ENCODE measurements around the gene MTIF2.
"Not testable (repeated sequence)": the region's sequence is repeated elsewhere in the genome, so short reads cannot be mapped to it uniquely, and the experiment has no call there.

MTIF2 gene

DNA sequence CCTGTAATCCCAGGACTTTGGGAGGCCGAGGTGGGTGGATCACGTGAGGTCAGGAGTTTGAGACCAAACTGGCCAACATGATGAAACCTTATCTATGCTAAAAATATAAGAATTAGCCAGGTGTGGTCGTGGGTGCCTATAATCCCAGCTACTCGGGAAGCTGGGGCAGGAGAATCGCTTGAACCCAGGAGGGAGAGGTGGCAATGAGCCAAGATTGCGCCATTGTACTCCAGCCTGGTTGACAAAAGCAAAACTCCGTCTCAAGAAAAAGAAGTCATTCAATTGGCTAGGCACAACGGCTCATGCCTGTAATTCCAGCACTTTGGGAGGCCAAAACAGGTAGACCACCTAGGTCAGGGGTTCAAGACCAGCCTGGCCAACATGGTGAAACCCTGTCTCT lies 27.4 kb downstream of the MTIF2 start:
- DNase-seq: not testable (repeated sequence)

- no peak for DNase-seq
These were observed 29.3 kb downstream of the MTIF2 start for GRCh38 chr2:55239656-55240222.

DNA sequence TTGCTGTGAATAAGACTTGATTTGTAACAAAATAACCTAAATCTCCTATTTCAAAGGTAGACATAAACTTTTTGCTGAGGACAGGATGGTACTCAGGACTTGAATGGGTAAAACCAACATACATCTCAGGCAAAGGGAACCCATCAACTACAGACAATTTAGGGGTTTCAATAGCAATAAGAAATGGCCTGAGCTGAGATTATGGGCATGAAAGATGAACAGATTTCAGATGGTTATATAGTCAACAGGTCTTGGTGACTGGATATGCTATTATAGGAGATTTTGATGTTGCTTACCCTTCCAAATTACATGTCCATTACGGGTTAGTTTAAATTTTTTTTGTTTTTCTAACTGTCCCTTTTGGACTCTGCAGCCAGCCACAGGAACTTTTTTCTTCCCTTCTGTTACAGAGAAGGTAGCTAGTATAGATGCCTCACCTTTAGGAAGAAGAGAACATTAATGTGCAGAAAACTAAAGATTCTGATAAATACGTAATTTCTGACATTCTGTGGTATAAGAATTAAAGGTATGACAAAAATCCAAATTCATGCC lies 32.0 kb downstream of the MTIF2 start:
- no peak for DNase-seq

DNA sequence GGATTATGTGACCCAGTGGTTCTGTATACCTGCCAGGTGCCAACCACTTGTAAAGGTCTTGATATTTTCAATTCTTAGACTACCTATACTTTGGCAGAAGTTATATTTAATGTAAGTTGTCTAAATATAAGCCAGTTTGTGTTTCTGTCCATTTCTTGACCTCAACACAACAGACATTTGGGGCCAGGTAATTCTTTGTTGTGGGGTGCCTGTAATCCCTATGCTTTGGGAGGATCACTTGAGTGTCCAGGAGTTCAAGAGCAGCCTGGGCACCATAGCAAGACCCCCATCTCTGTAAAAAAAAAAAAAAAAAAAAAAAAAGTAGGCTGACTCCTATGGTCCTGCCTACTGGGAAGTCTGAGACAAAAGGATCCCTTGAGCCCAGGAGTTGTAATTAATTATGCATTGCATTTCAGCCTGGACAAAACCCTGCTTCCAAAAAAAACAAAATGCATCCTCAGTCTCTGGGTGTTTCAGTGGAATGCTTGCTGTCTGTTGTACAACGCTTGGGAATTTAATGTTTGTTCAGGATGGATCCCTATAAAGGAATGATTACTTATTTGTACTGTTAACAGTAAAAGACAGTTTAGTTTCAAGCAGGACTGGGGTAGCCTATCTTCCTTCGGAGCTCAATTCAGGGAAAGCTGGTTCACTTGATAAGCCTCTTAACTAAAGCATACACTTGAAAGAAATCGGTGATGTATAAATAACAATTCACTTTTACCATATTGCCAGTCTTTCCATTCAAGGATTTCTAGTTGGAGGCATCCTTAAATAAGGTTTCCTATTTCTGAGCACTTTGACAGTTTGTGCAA lies 33.1 kb downstream of the MTIF2 start:
- DNase-seq: no peak

GRCh38 chr2:55233658-55233940 lies 35.4 kb downstream of the MTIF2 start:
- DNase-seq: no peak

GRCh38 chr2:55232863-55233657 lies 36.0 kb downstream of the MTIF2 start:
- DNase-seq: peak; percentile 37

DNA sequence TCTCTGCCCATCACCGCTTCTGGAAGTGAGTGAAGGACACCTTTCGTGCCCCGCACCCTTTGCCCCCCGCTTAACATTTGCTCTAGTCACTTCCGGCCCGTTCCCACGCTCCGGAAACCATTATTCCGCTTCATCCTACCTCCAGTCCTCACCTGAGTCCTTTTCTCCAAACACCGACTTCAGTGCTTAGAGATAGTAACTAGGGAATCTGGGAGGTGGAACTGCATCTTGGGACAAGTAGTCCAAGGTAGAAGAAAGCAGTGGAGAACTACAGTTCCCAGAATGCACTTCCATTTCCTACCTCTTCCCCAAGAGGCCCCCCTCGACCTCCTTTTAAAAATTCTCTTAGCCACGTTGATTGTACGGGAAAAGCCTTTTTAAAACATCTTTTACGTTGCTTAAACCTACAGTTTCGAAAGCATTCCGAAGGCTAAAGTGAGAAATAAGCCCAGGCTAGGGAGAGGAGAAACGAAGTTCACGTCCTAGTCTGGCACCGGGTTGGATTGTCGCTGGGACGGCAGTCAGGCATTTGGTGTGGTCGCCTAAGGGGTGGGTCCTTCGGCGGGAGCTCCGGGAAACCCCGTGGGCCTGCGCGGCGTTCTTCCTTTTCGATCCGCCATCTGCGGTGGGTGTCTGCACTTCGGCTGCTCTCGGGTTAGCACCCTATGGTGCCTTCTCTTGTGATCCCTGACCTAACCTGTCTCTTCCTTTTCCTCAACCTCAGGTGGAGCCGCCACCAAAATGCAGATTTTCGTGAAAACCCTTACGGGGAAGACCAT lies 36.8 kb downstream of the MTIF2 start, which contains the start of the genes CLHC1 and RPS27A:
Gene CLHC1, minus strand, starts transcription at position 210 of the 779 bp plus-strand sequence. CDS start 9,882 bp downstream, outside the sequence.
Gene RPS27A, plus strand, starts transcription at position 605 of the 779 bp plus-strand sequence. Its CDS starts 137 bp downstream, at position 742.
- peak; percentile 90 for DNase-seq

DNA sequence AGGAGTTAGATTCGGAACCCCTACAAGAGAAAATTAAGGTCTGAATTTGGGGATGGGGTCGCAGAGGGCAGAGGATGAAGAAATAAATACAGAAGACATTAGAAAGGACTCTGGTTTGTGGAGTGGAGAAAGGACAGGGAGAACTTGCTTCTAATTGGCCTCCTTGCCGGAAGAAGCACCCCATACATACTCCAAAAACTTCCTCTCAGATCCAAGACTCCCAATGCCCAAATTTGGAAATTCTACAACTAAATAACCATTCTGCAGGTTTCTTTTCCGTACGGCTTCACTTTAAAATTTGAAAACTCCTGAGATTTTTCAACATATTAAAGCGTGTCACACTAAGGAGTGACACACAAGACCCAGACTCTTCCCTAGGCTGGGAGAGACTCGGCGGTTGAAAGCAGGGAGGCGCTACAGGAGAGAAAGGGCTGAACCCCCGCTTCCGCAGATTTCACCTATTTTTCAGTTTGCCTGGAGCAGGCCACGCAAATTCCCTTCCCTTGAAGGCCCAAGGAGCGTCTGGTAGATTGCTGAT lies 37.4 kb downstream of the MTIF2 start:
- DNase-seq: no peak

DNA sequence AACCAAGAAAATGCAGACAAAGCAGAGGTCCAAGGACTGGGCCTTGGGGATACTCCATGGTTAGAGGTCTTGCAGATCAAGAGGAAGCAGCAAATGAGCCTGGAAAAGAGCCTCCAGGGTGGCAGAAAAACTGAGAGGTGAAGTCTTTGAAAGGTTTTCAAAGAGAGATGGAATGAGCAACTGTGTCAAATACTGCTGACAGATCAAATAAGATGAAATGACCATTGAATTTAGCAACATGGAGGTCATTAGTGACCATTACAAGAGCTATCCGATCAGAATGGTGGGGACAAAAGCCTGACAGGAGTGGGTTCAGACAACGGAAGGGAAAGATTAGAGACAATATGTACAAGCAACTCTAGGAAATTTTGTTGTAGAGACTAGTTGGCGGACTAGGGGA lies 38.5 kb downstream of the MTIF2 start:
- no peak for DNase-seq

- no peak for DNase-seq
These were observed 39.8 kb downstream of the MTIF2 start for GRCh38 chr2:55229221-55229620.

GRCh38 chr2:55228226-55228563 lies 40.8 kb downstream of the MTIF2 start:
- no peak for DNase-seq

DNA sequence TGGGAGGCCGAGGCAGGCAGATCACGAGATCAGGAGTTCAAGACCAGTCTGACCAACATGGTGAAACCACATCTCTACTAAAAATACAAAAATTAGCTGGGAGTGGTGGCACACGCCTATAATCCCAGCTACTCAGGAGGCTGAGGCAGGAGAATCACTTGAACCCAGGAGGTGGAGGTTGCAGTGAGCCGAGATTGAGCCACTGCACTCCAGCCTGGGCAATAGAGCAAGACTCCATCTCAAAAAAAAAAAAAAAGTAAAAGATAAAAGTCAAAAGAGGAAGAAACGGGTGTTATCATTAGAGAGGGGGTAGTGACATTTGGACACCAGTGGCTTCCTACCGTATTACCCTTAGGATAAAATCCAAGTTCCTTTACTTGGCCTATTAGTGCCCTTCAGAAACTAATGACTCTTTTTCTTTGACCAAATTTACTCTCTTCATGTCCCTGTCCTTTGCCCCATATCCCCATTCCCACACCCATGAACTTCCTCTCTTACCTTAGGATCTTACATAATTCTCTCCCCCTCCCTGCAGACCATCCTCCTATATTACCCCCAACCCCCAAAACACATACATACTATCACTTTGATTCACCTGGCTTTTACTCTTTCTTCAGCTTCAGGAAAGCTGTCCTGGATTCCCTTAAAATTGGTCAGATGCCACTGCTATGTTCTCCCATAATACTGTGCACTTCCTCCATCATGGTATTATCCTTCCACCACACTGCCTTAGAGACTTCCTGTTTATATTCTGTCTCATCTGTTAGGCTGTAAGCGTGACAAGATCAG lies 41.4 kb downstream of the MTIF2 start:
- DNase-seq: not testable (repeated sequence)

DNA sequence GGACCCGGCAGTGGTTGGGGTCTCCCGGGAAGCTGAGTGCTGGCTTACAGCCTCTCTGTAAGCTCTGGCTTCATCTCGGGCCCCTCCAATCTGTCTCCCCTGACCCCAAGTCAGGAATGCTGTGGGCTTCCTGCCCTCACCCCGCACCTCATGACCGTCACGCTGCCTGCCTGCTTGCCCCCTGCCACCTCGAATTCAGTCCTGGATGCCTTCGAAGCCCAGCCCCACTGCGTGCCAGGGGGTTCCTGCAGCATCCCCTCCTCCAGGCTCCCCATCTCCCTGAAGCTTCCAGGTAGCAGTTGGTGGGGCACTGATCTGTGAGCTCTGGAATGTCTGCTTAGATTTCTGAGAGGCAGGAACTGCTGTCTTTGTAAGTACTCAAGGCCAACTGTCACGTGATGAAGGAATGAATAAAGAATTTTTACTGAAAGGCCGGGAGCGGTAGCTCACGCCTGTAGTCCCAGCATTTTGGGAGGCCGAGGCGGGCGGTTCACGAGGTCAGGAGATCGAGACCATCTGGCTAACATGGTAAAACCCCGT lies 43.5 kb downstream of the MTIF2 start:
- no peak for DNase-seq

- DNase-seq: no peak
These were observed 44.2 kb downstream of the MTIF2 start for GRCh38 chr2:55224761-55225261.

- no peak for DNase-seq
These were observed 44.9 kb downstream of the MTIF2 start for GRCh38 chr2:55223958-55224760.

DNA sequence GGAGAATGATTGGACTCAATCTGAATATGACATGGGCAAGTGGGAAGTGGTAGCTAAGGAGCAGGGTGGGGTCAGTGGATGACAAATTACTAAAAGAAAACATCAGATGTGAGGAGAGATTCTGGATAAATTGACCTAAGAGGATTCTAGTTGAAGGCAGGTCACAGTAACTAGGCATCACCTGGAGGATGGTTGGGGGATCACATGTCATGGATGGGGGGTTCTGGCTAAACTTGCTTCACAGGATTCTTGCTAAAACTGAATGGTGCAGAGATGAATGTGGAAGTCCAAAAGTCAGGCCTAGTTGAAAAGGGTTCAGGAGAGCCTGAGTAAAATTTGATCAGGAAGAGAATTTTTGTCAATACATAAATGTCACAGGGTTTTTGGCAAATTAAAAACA lies 55.2 kb downstream of the MTIF2 start:
- no peak for DNase-seq

GRCh38 chr2:55204950-55205349 lies 64.1 kb downstream of the MTIF2 start:
- no peak for DNase-seq

DNA sequence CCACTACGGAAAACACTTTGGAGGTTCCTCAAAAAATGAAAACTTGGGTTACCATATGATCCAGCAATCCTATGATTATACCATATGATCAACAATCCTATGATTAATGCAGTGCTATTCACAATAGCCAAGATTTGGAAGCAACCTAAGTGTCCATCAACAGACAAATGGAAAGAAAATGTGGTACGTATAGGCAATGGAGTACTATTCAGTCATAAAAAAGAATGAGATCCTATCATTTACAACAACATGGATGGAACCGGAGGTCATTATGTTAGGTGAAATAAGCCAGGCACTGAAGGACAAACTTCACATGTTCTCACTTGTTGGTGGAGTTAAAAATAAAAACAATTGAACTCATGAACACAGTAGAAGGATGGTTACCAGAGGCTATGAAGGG lies 64.5 kb downstream of the MTIF2 start:
- no peak for DNase-seq

GRCh38 chr2:55200416-55200815 lies 68.6 kb downstream of the MTIF2 start:
- no peak for DNase-seq

- DNase-seq: no peak
These were observed 72.5 kb downstream of the MTIF2 start for GRCh38 chr2:55196526-55196925.

Data from stimulated activated CD4-positive, alpha-beta T cell treated with anti-CD3 and anti-CD28 coated beads, Interleukin-1b, Interleukin-23, amount 100 ng/mL, for 48 hours (primary cell).